HL-60/S4 (cell line): ENCODE results near the gene COL4A2.

ENCODE experiments used
- in situ Hi-C: fragments of 300-500 bp; cut with MboI; formaldehyde crosslinking; loops from 2 replicates; pipeline ENCODE4 v1.14.3; 2022; ENCODE audit warnings: low sequenced_read_pairs

Gene COL4A2

DNA sequence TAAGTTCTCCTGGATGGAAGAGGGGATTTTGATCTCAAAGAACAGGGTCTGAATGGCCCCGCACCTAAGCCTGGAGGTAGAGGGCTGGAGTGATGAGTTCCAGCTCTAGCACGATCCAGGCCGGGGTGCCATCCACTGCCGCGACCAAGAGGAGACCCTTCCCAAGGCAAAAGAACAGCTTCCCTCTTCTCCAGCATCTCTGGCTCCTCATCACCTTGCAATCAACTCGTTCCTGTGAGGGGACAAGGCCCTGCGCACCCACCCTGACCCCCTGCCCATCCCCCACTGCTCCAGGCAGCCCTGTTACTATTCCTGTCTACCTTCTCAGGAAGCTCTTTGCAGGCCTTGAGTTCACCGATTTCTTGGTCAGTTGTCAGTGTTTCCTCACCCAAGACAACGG is 17.9 kb upstream of the COL4A2 start:
- in situ Hi-C loops, result no loop called here

DNA sequence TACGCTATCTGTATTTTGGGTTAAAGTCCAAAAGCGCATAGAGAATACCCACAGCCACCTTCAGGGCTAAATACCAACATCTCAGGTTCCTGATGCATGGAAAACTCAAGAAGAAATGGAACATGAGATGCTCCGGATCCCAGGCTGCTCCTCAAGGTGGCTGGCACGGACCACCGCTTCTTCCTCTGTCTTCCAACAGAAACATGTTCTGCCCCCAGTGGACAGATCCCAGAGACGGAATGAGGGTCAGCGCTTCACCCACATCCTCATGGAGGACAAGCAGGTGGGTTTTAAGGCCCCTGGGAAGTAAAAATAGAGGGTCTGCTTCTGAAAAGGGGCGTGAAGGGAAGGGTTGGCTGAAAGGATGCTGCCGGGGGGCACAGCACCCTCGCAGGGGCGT is 17.4 kb upstream of the COL4A2 start:
- in situ Hi-C loops, result no loop called here

GRCh38 chr13:110290153-110290552 is 16.9 kb upstream of the COL4A2 start:
- in situ Hi-C loops, result no loop called here

DNA sequence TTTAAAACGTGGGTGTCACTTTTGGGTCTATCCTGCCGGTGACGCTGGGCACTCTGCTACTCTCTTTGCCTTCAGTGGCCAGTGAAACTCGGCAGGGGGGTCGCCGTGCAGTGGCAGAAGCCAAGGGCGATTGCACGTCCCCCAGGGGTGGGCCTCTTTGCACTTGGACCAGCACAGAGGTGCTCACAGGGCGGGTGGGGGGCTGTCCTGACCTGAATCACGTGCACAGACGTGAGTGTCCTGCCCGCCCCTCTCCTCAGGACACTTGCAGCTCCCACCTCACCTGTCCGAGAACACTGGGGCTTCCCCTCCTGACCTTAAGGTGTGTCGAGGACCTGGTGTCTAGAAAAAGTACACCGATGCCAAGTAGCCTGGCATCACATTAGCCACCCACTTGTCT is 16.3 kb upstream of the COL4A2 start:
- in situ Hi-C loops, result no loop called here

- in situ Hi-C loops, result no loop called here
These were observed 15.8 kb upstream of the COL4A2 start for GRCh38 chr13:110291286-110291685.

GRCh38 chr13:110293037-110293436 is 14.0 kb upstream of the COL4A2 start:
- in situ Hi-C loops, result no loop called here

- in situ Hi-C loops, result no loop called here
These were observed 13.4 kb upstream of the COL4A2 start for GRCh38 chr13:110293649-110294048.

DNA sequence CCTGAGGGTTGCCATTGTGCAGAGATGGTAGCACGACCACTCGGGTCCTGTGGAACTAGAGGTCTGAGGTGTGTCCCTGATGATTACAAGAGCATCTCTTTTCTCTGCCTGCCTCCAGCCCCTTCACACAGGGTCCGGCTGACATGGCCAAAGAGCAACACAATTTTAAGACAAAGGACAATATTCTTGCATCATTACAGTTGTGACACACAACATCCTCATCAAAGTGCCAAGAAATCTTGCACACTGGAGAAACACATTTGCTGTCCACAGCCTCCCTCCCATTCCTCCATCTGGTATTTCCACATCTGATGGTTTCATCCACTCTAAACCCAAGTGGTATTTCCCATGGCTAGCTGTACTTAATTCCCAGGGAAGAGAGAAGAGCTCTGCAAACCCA is 12.9 kb upstream of the COL4A2 start:
- in situ Hi-C loops, result no loop called here

DNA sequence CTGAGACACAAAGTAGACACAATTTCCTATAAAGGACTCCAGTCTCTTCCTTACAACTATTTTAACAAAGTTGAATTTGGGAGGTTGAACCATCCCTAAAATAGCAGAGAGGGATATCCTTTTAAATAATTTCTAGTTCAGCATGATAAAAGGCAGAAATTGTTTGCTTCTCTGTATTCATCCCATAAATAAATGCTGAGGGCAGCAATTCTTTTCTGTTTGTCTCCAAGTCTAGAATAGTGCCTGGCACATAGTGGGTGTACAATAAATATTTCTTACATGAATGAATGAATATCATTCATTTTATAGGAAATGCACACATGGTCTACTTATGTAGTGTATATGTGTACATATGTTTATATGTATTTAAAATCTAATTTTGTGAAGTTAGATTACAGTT is 12.5 kb upstream of the COL4A2 start:
- in situ Hi-C loops, result no loop called here

GRCh38 chr13:110297011-110297410 is 10.1 kb upstream of the COL4A2 start:
- in situ Hi-C loops, result no loop called here

GRCh38 chr13:110297766-110298504 is 9.1 kb upstream of the COL4A2 start:
- in situ Hi-C loops, result no loop called here

GRCh38 chr13:110298505-110299282 is 8.4 kb upstream of the COL4A2 start:
- in situ Hi-C loops, result no loop called here

DNA sequence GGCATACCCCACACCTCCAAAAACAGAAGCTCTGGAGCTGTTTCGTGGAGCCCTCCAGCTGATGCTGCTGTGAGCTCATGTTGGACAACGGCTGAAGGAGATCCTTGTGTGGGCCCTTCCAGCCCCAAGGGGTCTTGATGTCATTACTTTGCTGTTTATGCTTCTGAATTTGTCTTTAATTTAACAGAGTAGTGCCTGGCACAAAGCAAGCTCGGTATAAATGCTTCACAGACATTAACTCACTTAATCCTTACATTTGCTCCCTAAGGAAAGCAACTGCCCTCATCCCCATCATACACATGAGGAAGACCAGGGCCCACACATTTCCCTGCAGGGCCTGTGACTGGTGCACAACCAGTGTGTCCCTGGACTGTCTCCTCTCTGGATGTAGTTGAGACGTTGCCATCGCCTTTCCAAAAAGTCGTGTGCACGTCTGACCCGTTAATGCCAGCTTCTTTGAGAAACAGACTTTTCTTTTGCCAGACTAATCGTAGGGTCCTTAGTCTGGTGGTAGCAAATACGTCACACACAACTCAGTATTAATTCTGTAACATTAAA is 7.7 kb upstream of the COL4A2 start:
- in situ Hi-C loops, result no loop called here

DNA sequence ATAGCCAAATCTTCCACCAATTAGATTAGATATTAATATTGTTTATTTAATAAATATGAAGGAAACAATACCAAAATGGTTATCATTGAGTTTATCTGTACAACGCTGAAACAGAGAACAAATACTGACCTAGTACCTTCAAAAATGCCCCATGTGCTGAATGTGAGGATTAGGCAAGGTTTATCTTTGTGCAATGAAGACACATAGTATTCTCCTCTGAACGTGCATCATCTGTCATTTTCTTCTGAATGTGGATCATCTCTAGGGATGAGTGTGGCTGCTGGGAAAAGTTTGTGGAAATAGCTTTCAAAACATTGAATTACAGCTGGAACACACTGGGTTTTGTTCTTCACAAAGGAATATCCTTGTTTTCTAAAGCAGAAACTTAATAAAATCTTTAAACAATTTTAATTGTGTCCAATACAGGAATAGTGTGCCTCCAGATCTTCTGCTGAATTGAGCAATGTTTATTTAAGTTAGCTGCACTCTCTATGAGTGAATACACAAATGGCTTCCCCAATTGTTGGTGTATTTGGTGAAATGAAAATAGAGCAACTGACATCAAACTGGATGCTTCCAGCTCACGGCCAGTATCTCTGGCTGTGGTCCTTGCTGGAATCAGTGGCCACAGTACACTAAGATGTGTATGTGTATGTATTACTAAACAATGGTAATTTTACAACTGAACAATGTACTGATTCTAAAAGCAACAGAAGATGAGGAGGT is 6.8 kb upstream of the COL4A2 start:
- in situ Hi-C loops, result no loop called here

- in situ Hi-C loops, result no loop called here
These were observed 6.0 kb upstream of the COL4A2 start for GRCh38 chr13:110301083-110301482.

GRCh38 chr13:110301606-110302553 is 5.2 kb upstream of the COL4A2 start:
- in situ Hi-C loops, result no loop called here

DNA sequence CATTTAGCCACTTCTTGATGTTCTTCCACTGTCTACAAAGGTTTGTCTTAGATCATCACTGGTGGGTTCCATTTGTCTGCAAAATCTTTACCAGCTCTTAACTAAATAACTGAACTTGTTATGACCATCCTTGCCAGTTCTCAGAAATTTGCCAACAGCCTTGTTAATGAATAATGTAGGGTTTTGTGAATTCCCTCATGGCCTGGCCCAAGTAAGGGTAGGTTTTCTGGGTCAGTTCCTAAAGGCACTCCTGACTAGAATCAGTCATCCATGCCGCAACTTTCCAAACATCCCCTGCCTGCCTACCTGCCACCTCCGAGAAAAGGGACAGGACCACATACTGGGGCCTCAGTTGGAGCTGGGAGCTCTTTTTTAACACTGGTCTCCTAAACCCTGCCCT is 4.1 kb upstream of the COL4A2 start:
- in situ Hi-C loops, result no loop called here

- in situ Hi-C loops, result no loop called here
These were observed 3.4 kb upstream of the COL4A2 start for GRCh38 chr13:110303644-110304043.

- in situ Hi-C loops, result no loop called here
These were observed 2.8 kb upstream of the COL4A2 start for GRCh38 chr13:110304256-110304655.

- in situ Hi-C loops, result no loop called here
These were observed 2.1 kb upstream of the COL4A2 start for GRCh38 chr13:110305001-110305400.
